WTC11 (cell line): ENCODE results near the gene EXOC4. TPM values are rescaled to one million over a fixed set of nuclear protein-coding genes. Genes with fewer than 3 reads are reported as not detected.

Source experiments
- ATAC-seq: fragments of 200-7000 bp; cut with Tn5 transposase; 2 replicates; pipeline ENCODE4 v1.10.0; 2021; ENCODE audit warnings: mild to moderate bottlenecking, moderate library complexity
- CTCF ChIA-PET: fragments of 300-600 bp; sonication (Branson Sonifier 250); formaldehyde crosslinking; loops from one replicate; lab custom pipeline; 2021; ENCODE audit warnings: antibody characterized with exemption; lab: Charles Lee
- POLR2A ChIA-PET: fragments of 350-600 bp; sonication (Branson Sonifier 250); formaldehyde crosslinking; loops from one replicate; lab custom pipeline; 2021; ENCODE audit warnings: antibody characterized with exemption; lab: Charles Lee
- DNase-seq: peaks from one replicate; pipeline ENCODE4 v3.0.0; 2021; ENCODE audit warnings: low spot score
- H3K27ac Mint-ChIP-seq: 2 replicates; pipeline ENCODE4 v1.8.0; 2021; ENCODE audit warnings: mixed read lengths
- H3K27me3 Mint-ChIP-seq: 2 replicates; pipeline ENCODE4 v1.8.0; 2021; ENCODE audit warnings: low read depth, mild to moderate bottlenecking, moderate library complexity, mixed read lengths
- H3K36me3 Mint-ChIP-seq: 2 replicates; pipeline ENCODE4 v1.8.0; 2021; ENCODE audit warnings: mixed read lengths
- H3K4me1 Mint-ChIP-seq: 2 replicates; pipeline ENCODE4 v1.8.0; 2022; ENCODE audit warnings: mixed read lengths
- H3K4me3 Mint-ChIP-seq: 2 replicates; pipeline ENCODE4 v1.8.0; 2021; ENCODE audit warnings: mild to moderate bottlenecking, moderate library complexity, mixed read lengths
- H3K9me3 Mint-ChIP-seq: 2 replicates; pipeline ENCODE4 v1.8.0; 2021; ENCODE audit warnings: mixed read lengths
- ATF1 ChIP-seq: sonication (generic); formaldehyde crosslinking; IDR thresholded peaks from 2 replicates; pipeline ENCODE4 v1.8.1; 2023; ENCODE audit warnings: mild to moderate bottlenecking, moderate library complexity, missing genetic modification reagents
- ATF2 ChIP-seq: sonication (generic); formaldehyde crosslinking; IDR thresholded peaks from 2 replicates; pipeline ENCODE4 v1.8.1; 2022; ENCODE audit warnings: low read depth, missing genetic modification reagents, borderline replicate concordance
- ATF6 ChIP-seq: sonication (generic); formaldehyde crosslinking; IDR thresholded peaks from 2 replicates; pipeline ENCODE4 v1.8.1; 2023; ENCODE audit warnings: mild to moderate bottlenecking, missing genetic modification reagents
- E2F1 ChIP-seq: sonication (generic); formaldehyde crosslinking; IDR thresholded peaks from 2 replicates; pipeline ENCODE4 v1.8.0; 2022; ENCODE audit warnings: mild to moderate bottlenecking, missing genetic modification reagents
- FOXP1 ChIP-seq: sonication (generic); formaldehyde crosslinking; IDR thresholded peaks from 2 replicates; pipeline ENCODE4 v1.8.0; 2022; ENCODE audit warnings: missing genetic modification reagents, mild to moderate bottlenecking, moderate library complexity, borderline replicate concordance
- FOXP4 ChIP-seq: sonication (generic); formaldehyde crosslinking; IDR thresholded peaks from 2 replicates; pipeline ENCODE4 v1.8.0; 2022; ENCODE audit warnings: mild to moderate bottlenecking, missing genetic modification reagents
- GRHL2 ChIP-seq: fragments of 250-450 bp; sonication (Bioruptor Pico); IDR thresholded peaks from 2 replicates; pipeline ENCODE4 v1.8.0; 2022; ENCODE audit warnings: mild to moderate bottlenecking, moderate library complexity; ENCODE audit not compliant: insufficient replicate concordance, severe bottlenecking
- JUN ChIP-seq: sonication (generic); formaldehyde crosslinking; IDR thresholded peaks from 2 replicates; pipeline ENCODE4 v1.8.0; 2023; ENCODE audit warnings: mild to moderate bottlenecking, missing genetic modification reagents
- RORB ChIP-seq: fragments of 250-450 bp; sonication (Bioruptor Pico); IDR thresholded peaks from 2 replicates; pipeline ENCODE4 v1.9.0; 2021; ENCODE audit warnings: mild to moderate bottlenecking
- SOX15 ChIP-seq: fragments of 250-450 bp; sonication (Bioruptor Pico); IDR thresholded peaks from 2 replicates; pipeline ENCODE4 v1.9.0; 2021; ENCODE audit warnings: mild to moderate bottlenecking
- TEAD1 ChIP-seq: sonication (generic); formaldehyde crosslinking; IDR thresholded peaks from 2 replicates; pipeline ENCODE4 v1.8.0; 2022; ENCODE audit warnings: mild to moderate bottlenecking, missing genetic modification reagents
- ZNF138 ChIP-seq: sonication (generic); formaldehyde crosslinking; conservative IDR thresholded peaks from 2 replicates; pipeline ENCODE4 v1.8.1; 2022; ENCODE audit warnings: mild to moderate bottlenecking, moderate library complexity, missing genetic modification reagents
- ZNF425 ChIP-seq: fragments of 250-450 bp; sonication (Bioruptor Pico); conservative IDR thresholded peaks from 2 replicates; pipeline ENCODE4 v1.9.0; 2021; ENCODE audit warnings: mild to moderate bottlenecking
- total RNA-seq: library from RNA; stranded (reverse); gene quantifications from 3 replicates; pipeline ENCODE4 v1.2.3, GENCODE V29; 2021
- TF ChIP-seq, protein P1 (sequence below): sonication (generic); formaldehyde crosslinking; conservative IDR thresholded peaks from 2 replicates; pipeline ENCODE4 v1.8.1; 2023; ENCODE audit warnings: mild to moderate bottlenecking, low read depth, missing genetic modification reagents, moderate library complexity
- TF ChIP-seq, protein P2 (sequence below): sonication (generic); formaldehyde crosslinking; IDR thresholded peaks from 2 replicates; pipeline ENCODE4 v1.8.1; 2023; ENCODE audit warnings: mild to moderate bottlenecking, missing genetic modification reagents, moderate library complexity
- TF ChIP-seq, protein P3 (sequence below): sonication (generic); formaldehyde crosslinking; IDR thresholded peaks from 2 replicates; pipeline ENCODE4 v1.8.1; 2022; ENCODE audit warnings: low read depth, mild to moderate bottlenecking, moderate library complexity, missing genetic modification reagents, borderline replicate concordance
- TF ChIP-seq, protein P4 (sequence below): sonication (generic); formaldehyde crosslinking; IDR thresholded peaks from 2 replicates; pipeline ENCODE4 v1.8.0; 2023; ENCODE audit warnings: mild to moderate bottlenecking, missing genetic modification reagents

Gene EXOC4
- total RNA-seq, 1 experiment from 2014 or later = 62.0 TPM

GRCh38 chr7:133625046-133625445 is 372.2 kb downstream of the EXOC4 start:
- Mint-ChIP-seq H3K27ac (no peak overlapping the region), H3K27me3 (no peaks in the 10 kb centered on the region), H3K9me3 (no peaks in the 10 kb centered on the region), H3K36me3 (no peaks in the 10 kb centered on the region), H3K4me3 (no peak overlapping the region), H3K4me1 (no peaks in the 10 kb centered on the region)
- ATAC-seq = no peak
- no peak for DNase-seq
- TF ChIP-seq, protein P1, sequence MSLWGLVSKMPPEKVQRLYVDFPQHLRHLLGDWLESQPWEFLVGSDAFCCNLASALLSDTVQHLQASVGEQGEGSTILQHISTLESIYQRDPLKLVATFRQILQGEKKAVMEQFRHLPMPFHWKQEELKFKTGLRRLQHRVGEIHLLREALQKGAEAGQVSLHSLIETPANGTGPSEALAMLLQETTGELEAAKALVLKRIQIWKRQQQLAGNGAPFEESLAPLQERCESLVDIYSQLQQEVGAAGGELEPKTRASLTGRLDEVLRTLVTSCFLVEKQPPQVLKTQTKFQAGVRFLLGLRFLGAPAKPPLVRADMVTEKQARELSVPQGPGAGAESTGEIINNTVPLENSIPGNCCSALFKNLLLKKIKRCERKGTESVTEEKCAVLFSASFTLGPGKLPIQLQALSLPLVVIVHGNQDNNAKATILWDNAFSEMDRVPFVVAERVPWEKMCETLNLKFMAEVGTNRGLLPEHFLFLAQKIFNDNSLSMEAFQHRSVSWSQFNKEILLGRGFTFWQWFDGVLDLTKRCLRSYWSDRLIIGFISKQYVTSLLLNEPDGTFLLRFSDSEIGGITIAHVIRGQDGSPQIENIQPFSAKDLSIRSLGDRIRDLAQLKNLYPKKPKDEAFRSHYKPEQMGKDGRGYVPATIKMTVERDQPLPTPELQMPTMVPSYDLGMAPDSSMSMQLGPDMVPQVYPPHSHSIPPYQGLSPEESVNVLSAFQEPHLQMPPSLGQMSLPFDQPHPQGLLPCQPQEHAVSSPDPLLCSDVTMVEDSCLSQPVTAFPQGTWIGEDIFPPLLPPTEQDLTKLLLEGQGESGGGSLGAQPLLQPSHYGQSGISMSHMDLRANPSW (CRISPR knock-in tag) = no peak
- TF ChIP-seq FOXP1 (no peak), ZNF425 (no peak), E2F1 (CRISPR knock-in tag) (no peak), SOX15 (CRISPR knock-in tag) (no peak), RORB (CRISPR knock-in tag) (no peak), TEAD1 (CRISPR knock-in tag) (no peak), ATF1 (no peak), ATF6 (CRISPR knock-in tag) (no peak), FOXP4 (CRISPR knock-in tag) (no peak), JUN (CRISPR knock-in tag) (no peak), GRHL2 (no peak), ATF2 (CRISPR knock-in tag) (no peak), ZNF138 (CRISPR knock-in tag) (no peak)
- TF ChIP-seq, protein P2, sequence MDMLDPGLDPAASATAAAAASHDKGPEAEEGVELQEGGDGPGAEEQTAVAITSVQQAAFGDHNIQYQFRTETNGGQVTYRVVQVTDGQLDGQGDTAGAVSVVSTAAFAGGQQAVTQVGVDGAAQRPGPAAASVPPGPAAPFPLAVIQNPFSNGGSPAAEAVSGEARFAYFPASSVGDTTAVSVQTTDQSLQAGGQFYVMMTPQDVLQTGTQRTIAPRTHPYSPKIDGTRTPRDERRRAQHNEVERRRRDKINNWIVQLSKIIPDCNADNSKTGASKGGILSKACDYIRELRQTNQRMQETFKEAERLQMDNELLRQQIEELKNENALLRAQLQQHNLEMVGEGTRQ = no peak
- TF ChIP-seq, protein P3, sequence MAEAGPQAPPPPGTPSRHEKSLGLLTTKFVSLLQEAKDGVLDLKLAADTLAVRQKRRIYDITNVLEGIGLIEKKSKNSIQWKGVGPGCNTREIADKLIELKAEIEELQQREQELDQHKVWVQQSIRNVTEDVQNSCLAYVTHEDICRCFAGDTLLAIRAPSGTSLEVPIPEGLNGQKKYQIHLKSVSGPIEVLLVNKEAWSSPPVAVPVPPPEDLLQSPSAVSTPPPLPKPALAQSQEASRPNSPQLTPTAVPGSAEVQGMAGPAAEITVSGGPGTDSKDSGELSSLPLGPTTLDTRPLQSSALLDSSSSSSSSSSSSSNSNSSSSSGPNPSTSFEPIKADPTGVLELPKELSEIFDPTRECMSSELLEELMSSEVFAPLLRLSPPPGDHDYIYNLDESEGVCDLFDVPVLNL = no peak
- TF ChIP-seq, protein P4, sequence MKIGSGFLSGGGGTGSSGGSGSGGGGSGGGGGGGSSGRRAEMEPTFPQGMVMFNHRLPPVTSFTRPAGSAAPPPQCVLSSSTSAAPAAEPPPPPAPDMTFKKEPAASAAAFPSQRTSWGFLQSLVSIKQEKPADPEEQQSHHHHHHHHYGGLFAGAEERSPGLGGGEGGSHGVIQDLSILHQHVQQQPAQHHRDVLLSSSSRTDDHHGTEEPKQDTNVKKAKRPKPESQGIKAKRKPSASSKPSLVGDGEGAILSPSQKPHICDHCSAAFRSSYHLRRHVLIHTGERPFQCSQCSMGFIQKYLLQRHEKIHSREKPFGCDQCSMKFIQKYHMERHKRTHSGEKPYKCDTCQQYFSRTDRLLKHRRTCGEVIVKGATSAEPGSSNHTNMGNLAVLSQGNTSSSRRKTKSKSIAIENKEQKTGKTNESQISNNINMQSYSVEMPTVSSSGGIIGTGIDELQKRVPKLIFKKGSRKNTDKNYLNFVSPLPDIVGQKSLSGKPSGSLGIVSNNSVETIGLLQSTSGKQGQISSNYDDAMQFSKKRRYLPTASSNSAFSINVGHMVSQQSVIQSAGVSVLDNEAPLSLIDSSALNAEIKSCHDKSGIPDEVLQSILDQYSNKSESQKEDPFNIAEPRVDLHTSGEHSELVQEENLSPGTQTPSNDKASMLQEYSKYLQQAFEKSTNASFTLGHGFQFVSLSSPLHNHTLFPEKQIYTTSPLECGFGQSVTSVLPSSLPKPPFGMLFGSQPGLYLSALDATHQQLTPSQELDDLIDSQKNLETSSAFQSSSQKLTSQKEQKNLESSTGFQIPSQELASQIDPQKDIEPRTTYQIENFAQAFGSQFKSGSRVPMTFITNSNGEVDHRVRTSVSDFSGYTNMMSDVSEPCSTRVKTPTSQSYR (CRISPR knock-in tag) = no peak
- CTCF ChIA-PET = no interaction called here
- POLR2A ChIA-PET = no interaction called here
